CD1c-positive myeloid dendritic cell (primary cell): Measurements from ENCODE around the gene ADAMTS6.
"Not testable (repeated sequence)": the region's sequence is repeated elsewhere in the genome, so short reads cannot be mapped to it uniquely, and the experiment has no call there.

Experiments used
- DNase-seq: peaks from one replicate; pipeline ENCODE4 v3.0.0-alpha.2; 2016; ENCODE audit errors: extremely low spot score

Gene ADAMTS6

DNA sequence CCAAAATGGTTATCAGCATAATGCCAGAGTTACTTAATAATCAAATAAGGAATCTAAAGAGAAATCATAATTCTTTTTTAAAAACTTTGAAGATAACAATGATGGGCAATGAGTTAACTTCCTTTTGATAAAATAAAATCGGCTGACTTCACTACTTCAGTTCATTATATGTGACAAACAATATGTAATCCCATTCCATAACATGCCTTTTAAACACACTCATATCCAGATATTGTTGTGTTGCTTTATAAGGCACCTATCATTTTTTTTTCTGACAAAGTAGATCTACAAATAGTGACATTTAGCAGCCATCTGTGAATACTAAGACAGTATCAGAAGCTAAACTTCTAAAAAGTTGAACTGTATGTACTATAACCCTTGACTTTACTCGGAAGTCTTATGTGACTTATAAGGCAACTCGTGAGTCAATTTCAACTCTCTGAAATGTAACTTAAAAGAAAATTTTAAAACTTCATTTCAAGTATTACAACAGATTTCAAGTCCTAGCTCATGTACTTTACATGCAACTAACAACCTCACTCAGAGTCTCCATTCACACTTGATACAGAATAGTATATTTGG lies 7.5 kb downstream of the ADAMTS6 start:
- no peak for DNase-seq

DNA sequence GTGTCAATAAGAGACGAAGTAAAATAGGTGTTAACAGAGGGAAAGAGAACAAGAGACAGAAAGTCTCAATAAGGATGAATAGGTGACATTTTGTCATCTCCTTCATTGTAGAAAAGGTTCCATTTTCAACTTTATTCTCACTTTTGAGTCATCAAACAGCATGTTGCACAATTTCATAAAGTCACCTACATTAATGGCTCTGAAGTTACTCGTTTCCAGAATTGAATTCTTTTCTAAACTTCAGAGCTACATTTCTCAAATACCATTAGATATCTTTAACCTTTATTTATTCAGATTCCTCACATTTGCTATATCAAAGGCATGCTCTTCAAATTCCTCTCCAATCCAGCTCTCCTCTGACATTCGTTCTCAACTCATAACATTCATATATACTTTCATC lies 13.1 kb downstream of the ADAMTS6 start:
- DNase-seq, result no peak

DNA sequence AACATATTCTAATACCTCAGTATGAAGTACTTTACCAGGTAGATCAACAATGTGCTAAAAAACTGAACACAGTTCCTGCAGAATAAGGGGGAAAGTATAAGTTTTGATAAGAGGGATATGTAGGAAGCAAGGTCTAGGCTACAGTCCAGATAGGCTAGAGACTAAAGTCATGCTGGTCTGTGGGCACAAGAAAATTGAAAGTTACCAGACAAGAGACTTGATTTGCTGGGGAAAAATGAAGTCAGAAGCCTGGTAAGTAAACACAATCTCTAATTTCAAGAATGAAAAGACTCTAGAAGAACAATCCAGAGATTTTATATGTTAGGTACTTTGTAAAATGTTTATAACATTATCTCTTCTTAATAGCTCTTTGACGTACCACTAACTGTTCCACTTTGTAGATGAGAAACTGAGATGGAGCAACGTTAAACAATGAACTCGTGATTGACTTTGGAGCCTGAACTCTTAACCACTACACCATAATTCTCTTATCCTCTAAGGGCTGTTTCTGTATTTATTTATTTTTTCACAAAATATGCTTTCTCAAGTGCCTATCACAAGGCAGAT lies 19.5 kb downstream of the ADAMTS6 start:
- no peak for DNase-seq

DNA sequence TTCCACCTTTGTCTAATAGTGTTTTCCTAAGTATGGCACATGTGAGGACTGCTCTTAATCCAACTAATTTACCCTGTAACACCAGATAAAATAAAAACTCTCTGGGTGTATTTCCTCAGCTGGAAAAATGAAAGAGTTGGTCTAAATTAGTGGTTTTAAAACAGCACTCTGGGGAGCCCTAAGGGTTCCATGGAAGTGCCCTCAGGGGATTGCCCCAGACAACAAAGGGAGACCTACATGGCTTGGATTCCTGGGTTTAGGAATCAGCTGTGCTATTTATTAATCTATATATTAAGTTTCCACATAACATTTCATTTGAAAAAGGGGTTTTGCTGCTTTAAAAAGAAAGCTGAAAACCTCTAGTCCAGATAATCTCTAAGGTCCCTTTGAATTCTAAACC lies 20.2 kb downstream of the ADAMTS6 start:
- no peak for DNase-seq

DNA sequence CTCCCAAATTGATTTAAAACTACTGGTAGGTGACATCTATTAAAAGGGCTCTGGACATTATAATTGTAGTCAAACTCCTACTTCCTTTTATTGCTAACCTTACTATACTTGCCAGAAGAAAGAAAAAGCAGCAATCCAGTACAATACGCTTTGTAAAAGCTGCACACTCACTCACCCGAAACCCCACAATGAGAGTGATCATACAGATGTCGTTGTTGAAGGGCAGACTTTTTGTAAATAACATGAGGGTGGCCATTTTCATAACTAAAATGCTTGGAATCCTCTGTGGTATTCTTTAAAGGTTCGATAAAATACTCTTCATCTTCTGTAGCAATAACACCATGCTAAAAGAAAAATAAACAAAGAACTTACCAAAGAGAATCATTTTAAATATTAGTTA lies 21.7 kb downstream of the ADAMTS6 start:
- DNase-seq, result no peak

DNA sequence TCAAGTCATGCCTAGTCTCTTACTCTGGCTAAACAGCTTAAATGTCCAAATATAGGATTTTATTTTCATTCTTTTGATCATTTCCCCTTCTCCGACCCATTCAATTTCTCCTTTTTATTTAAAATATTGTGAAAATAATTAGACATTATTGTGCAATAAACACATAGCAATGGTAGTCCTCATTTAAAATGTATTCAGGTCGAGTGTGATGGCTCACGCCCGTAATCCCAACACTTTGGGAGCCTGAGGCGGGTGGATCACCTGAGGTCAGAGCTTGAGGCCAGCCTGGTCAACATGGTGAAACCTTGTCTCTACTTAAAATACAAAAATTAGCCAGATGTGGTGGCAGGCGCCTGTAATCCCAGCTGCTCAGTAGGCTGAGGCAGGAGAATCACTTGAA lies 26.7 kb downstream of the ADAMTS6 start:
- no peak for DNase-seq

DNA sequence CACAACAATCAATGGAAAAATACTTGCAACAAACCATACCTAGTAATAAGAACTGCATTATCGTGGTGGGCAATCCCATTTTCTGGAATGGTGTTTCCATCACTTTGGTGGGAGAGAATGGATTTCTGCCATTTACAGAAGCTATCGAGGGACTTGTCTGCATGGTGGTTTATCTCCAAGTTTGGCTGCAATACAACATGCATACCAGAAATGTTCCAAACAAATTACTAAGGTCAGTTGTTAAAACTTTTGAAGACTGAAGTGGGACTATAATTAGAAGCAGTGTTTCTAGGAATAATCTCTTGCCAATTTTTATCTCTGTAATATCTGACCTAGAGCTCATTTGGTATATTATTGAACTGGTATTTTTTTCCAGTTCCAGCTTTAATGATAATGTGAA lies 30.3 kb downstream of the ADAMTS6 start:
- no peak for DNase-seq

DNA sequence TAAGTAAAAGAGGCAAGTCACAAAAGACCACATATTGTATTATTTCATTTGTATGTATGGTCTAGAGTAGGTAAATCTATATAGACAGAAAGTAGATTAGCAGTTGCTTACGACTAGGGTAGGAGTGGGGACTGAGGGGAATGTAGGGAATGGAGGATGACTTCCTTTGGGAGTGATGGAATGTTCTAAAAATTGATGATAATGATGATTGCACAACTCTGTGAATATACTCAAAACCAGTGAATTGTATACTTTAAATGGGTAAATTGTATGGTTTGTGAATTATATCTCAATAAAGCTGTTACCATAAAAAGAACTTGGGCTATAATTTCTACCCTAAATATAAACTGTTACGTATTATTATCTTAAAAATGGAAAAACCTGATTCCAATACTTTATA lies 35.0 kb downstream of the ADAMTS6 start:
- DNase-seq, result no peak

DNA sequence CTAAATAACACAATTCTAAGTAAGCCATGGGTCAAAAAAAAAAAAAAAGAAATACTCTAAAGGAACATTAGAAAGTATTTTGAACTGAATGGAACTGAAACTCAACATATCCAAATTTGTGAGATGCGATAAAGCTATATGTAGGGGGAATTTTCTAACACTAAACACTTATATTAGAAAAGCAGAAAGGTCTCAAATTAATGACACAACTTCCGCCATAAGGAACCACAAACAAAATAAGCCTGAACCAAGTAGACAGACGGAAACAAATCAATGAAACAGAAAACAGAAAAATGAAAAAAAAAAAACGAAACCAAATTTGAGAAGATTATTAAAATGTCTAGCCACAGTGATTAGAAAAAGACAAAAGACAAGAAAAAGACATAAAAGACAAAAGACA lies 39.9 kb downstream of the ADAMTS6 start:
- no peak for DNase-seq

DNA sequence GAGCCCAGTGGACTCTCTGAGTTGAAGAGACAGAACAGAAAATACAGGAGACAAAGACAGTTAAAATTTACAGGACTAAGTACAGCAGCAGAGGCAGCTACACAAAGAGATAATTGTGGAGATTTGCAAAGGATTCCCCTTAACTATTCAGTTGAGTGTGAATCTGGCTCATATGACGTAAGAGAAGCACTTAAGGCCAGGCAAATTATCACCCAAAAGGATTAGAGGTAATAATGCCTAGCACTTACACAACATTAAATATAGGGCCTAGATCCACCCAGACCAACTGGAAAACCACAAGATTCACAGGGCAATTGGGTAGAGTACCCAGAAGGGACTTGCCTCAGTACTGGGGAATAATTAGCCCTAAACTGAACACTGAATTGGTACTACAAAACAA lies 41.3 kb downstream of the ADAMTS6 start:
- DNase-seq, result no peak

DNA sequence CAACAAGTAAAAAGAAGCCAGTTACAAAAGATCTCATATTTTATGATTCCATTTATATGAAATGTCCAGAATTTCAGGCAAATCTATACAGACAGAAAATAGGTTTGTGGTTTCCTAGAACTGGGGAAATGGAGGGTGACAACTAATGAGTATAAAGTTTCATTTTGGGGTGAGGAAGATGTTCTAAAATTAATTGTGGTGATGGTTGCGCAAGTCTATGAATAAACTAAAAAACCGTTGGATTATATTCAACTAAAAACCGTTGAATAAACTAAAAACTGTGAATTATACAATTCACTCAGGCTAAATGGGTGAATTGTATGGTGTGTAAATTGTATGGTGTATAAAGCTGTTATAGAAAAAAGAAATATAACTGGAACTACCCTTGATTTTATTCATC lies 47.6 kb downstream of the ADAMTS6 start:
- DNase-seq, result no peak

DNA sequence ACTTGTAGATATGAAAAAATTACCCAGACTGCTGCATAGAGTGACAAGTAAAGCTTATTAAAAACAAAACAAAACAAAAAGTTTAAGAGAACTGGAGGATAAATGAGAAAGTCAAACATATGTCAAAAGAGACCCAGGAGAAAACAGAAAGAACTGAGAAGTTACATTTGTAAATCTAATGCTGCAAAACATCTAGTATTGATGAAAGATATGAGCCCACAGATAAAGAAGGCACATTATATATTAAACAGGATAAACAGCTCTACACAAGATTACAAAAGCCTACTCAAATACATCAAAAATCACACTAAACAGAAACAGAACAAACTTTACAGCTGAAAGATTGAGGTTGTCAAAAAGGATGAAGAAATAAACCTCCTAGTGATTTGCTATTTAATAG lies 55.1 kb downstream of the ADAMTS6 start:
- no peak for DNase-seq

DNA sequence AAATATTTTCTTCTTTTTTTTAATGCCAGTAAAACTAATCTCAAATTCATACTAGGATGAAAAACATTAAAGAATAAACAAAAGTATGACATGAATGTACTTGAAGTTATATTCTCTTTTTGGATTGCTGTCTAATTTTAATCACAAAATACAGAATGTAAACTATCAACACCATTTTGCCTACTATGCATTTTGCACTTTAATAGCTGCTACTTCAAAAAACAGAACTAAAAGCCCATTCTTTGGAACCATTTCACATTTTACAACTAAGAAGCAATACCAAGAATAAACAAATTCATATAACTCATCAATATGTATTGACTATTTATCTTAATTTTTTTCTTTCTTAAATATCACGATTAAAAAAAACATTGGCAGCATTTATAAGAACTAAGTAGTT lies 58.1 kb downstream of the ADAMTS6 start:
- no peak for DNase-seq

DNA sequence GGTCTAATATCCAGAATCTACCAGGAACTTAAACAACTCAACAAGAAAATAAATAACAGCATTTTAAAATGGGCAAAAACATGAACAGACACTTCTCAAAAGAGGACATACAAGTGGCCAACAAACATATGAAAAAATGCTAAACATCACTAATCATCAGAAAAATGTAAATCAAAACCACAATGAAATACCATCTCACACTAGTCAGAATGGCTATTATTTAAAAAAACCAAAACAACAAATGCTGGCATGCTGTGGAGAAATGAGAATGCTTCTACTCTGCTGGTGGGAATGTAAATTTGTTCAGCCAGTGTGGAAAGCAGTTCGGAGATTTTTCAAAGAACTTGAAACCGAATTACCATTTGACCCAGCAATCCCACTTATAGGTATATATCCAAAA lies 63.1 kb downstream of the ADAMTS6 start:
- DNase-seq, result no peak

DNA sequence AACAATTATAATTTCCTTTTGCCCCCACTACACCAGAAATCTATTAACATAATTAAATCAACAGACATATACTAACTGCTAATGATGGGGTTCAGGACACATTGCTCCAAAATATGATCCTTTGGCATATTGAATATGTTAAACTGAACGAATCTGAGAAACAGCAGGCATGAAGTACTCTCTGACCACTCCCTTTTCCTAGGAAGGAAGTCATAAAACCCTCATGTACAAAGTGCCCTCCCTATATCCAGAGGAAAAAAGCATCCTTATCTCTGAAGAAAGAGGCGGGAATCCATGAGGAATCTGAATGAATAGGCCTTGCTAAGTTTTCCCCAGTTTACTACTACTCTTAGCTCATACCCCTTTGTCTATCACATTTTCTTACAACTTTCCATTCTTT lies 67.9 kb downstream of the ADAMTS6 start:
- no peak for DNase-seq

DNA sequence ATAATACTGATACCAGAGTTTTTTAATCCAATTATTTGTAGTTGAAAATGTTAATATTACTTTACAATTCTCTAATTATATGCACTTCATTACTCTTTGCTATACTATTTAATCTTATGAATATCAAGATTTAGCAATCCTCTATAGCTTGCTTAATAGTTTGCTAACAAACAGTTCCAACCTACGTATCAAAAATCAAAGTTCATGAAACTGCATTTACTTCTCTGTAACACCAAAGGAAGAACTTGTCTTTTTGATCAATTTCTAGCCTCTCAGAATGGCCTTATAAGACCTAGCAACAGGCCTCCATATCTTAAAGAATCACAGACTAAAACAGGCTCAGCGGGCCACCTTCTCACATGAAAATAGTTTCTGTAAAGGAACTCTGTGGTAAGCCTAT lies 68.9 kb downstream of the ADAMTS6 start:
- DNase-seq, result no peak

DNA sequence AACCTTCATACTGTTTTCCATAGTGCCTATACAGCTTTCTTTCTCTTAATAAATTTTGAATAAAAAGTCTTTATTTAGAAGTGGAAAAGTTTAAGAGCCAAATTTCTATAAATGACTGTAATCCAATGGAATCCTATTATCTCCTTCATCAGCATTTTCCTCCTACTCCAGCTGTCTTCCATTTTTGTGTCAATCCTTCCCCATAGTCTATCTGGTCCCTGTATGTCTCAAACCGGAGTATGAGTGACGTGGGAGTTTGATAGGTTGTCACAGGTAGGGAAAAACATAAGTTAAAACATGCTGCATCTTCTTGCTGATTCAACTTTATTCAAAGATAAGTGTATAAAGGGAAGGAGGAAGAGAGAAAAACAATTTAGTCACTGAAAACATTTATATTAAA lies 70.4 kb downstream of the ADAMTS6 start:
- DNase-seq, result no peak

DNA sequence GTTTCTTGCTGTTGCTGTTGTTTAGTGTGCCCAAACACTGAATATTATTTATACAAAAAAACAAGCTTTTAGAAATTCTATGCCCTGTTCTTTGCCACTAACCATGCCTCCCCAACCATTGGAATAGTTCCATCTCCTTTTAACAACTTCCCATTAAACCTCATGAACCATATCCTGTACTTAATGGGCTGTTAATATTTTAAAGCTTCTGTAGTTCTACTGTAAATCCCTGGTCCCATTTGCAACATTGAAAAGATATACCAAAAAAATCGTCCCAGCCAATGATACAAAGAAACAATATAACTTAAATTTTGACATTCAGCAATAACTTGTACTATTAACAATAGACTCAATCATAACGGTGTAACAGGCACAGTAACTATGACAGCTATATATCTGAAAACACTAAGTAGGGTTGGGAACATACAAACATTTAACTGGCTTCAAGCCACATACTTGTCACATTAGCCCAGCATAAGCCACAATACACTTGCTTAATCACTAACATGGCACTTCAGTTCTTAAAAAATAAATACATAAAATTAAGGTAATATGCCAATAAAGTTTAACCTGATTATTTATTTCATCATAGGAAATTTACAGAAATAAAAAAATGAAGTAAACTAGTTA lies 86.1 kb downstream of the ADAMTS6 start:
- no peak for DNase-seq

DNA sequence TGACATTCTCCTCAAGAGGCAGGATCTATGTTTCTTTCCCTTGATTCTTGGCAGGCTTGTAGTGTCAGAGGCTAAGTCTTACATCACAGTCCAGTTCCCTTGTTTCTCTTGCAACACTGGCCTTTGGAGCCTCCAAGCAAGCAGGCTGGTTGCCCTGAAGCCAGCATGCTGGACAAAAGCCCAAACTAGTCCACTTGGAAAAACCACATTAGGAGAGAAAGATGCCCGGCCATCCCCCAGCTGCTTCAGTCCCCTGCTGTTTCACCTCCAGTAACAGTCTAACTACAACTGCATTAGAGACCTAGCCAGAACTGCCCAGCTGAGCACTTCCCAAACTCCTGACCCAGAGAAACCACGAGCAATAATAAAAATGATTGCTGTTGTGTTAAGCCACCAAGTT lies 87.6 kb downstream of the ADAMTS6 start:
- DNase-seq, result no peak

DNA sequence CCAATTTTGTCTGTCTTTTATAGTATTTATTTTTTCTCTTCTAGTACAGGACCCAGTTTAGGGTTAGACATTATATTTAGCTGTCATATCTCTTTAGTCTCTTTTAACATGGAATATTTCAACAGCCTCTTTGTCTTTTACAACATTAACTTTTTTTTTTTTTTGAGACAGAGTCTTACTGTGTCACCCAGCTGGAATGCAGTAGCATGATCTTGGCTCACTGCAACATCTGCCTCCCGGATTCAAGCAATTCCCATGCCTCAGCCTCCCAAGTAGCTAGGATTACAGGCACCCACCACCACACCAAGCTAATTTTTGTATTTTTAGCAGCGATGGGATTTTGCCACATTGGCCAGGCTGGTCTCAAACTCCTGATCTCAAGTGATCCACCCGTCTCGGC lies 90.1 kb downstream of the ADAMTS6 start:
- no peak for DNase-seq

DNA sequence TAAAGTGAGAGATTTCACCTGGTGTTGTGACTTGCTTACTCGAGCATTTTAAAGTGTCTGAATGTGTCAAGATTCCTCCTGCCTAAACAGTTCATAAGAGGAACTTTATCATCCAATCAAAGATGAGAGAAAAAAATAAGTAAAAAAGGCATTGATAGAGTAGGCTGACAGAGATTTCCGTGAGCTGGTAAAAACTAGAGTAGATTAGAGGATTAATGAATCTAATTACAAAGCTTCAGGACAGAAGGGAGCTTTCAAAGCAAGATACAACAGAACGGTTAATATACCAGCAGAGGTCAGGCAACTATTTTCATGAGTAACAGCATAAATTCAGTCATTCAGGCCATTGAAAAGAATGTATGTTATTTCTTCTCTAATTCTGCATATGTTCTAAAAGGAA lies 91.5 kb downstream of the ADAMTS6 start:
- no peak for DNase-seq

DNA sequence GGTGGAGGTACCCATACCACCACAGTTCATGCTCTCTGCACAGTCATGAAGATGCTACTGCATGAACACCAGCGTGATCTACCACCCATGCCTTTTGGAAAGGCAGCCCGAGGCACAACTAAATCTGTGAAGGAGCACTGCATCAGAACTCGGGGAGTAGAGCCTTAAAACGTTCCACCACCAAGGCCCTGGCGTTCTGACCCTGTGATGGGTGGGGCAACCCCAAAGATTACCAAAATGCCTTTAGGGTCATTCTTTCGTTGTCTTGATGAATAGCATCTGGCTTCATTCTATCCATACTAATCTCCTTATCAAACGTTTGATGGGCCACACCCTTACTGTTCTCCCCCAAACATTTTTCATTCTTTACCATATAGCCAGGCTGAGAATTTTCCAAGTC lies 97.9 kb downstream of the ADAMTS6 start:
- no peak for DNase-seq

DNA sequence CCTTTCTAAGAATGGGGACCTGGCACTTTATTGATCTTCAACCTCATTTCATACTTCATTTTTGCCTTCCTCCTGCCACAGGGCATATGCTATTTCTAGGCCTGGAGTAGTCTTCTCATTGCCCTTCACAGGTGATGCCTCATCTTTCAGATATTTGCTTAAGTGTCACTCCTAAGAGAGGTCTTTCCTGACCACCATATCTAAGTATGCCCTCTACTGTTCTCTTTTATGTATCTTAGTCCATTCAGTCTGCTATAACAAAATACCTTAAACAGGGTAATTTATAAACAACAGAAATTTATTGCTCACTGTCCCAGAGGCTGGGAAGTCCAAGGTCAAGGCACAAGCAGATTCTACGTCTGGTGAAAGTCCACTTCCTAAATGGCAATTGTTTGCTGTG lies 99.1 kb downstream of the ADAMTS6 start:
- no peak for DNase-seq

DNA sequence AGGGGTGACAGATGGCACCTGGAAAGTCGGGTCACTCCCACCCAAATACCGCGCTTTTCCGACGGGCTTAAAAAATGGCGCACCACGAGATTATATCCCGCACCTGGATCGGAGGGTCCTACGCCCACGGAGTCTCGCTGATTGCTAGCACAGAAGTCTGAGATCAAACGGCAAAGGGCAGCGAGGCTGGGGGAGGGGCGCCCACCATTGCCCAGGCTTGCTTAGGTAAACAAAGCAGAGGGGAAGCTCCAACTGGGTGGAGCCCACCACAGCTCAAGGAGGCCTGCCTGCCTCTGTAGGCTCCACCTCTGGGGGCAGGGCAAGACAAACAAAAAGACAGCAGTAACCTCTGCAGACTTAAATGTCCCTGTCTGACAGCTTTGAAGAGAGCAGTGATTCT lies 111.2 kb downstream of the ADAMTS6 start:
- not testable (repeated sequence) for DNase-seq
